Measurements from ENCODE around the gene ACTL7A. TPM values are rescaled to one million over a fixed set of nuclear protein-coding genes. Genes with fewer than 3 reads are reported as not detected.

The ACTL7A gene
- total RNA-seq (2022; extraction: Qiagen RNA extraction) = not detected in 5 replicates

GRCh38 chr9:108861997-108862396 lies at the start of gene ACTL7A:
TSS of gene ACTL7A (plus strand) at chr9:108862266. CDS start at chr9:108862323, 57 bp downstream.

GRCh38 chr9:108855888-108856287 lies 6.2 kb upstream of the ACTL7A start, which contains the start of gene ACTL7B:
TSS of gene ACTL7B (minus strand) at chr9:108855986. CDS start at chr9:108855930, 56 bp downstream.

Other genes with a start within 250 kb of the ACTL7A start
- gene ACTL7B, start 6.3 kb upstream of the ACTL7A start, total RNA-seq (2022; extraction: Qiagen RNA extraction) = 0.04 TPM in 1 of 5 replicates, not detected in the others
- gene ELP1, start 71.9 kb downstream of the ACTL7A start, total RNA-seq (2022; extraction: Qiagen RNA extraction) = 23.4 to 26.5 TPM (median 24.5 TPM) in 5 replicates
- 21.7 to 23.7 TPM (median 21.9 TPM) in 5 replicates for gene ABITRAM, start 72.1 kb downstream of the ACTL7A start, total RNA-seq (2022; extraction: Qiagen RNA extraction)
- 48.0 to 58.4 TPM (median 52.7 TPM) in 5 replicates for gene CTNNAL1, start 151.2 kb downstream of the ACTL7A start, total RNA-seq (2022; extraction: Qiagen RNA extraction)

Measured in A549 treated with dexamethasone at 1 μM for 4 hours (cell line).